CD4-positive, alpha-beta memory T cell (primary cell): ENCODE results near the gene KIAA0513. TPM values are rescaled to one million over a fixed set of nuclear protein-coding genes. Genes with fewer than 3 reads are reported as not detected.

Experiments used
- CTCF ChIA-PET: fragments of 350-600 bp; sonication (Branson Sonifier 250); formaldehyde crosslinking; loops from one replicate; lab custom pipeline; 2021; ENCODE audit warnings: inconsistent platforms; ENCODE audit not compliant: partially characterized antibody; lab: Charles Lee
- POLR2A ChIA-PET: fragments of 350-600 bp; sonication (Branson Sonifier 250); formaldehyde crosslinking; loops from one replicate; lab custom pipeline; 2021; ENCODE audit not compliant: partially characterized antibody; lab: Charles Lee
- DNase-seq, 5 donors: peaks; one replicate each; pipeline versions ENCODE4 v3.0.0 to v3.0.0-alpha.2; 2020 to 2022; ENCODE audit warnings: mixed read lengths in 1 of 5
- H3K27ac ChIP-seq: one replicate; pipeline ENCODE4 v1.7.0; 2013; ENCODE audit warnings: low read depth, low read length
- H3K27me3 ChIP-seq: 2 replicates; pipeline ENCODE4 v1.7.0; 2013; ENCODE audit warnings: mild to moderate bottlenecking, low read length, moderate library complexity; ENCODE audit not compliant: insufficient read depth
- H3K36me3 ChIP-seq: 2 replicates; pipeline ENCODE4 v1.7.0; 2013; ENCODE audit warnings: mild to moderate bottlenecking, low read length, moderate library complexity; ENCODE audit not compliant: insufficient read depth
- H3K4me1 ChIP-seq: 2 replicates; pipeline ENCODE4 v1.7.0; 2013; ENCODE audit warnings: mild to moderate bottlenecking, low read length, moderate library complexity; ENCODE audit not compliant: insufficient read depth
- H3K4me3 ChIP-seq, 2 donors: one replicate each; pipeline ENCODE4 v1.7.0; 2013; ENCODE audit warnings: low read length in 2 of 2, mild to moderate bottlenecking in 1 of 2
- H3K9me3 ChIP-seq, 2 donors: one replicate each; pipeline ENCODE4 v1.7.0; 2013; ENCODE audit warnings: low read length in 2 of 2, control low read depth in 1 of 2; ENCODE audit not compliant: control insufficient read depth in 1 of 2
- H3K27ac Mint-ChIP-seq, 7 donors: one replicate each; pipeline ENCODE4 v1.8.0; 2020 to 2021; ENCODE audit warnings: mixed read lengths in 7 of 7, mild to moderate bottlenecking in 6 of 7, inconsistent platforms in 3 of 7, moderate library complexity in 3 of 7
- H3K27me3 Mint-ChIP-seq, 2 donors: one replicate each; pipeline ENCODE4 v1.8.0; 2020 to 2021; ENCODE audit warnings: mixed read lengths in 2 of 2
- H3K36me3 Mint-ChIP-seq, 2 donors: one replicate each; pipeline ENCODE4 v1.8.0; 2020 to 2021; ENCODE audit warnings: mixed read lengths in 2 of 2, inconsistent platforms in 1 of 2, mild to moderate bottlenecking in 1 of 2
- H3K4me1 Mint-ChIP-seq, 4 donors: one replicate each; pipeline ENCODE4 v1.8.0; 2020 to 2021; ENCODE audit warnings: mixed read lengths in 4 of 4, mild to moderate bottlenecking in 1 of 4
- H3K4me3 Mint-ChIP-seq, 8 donors: one replicate each; pipeline ENCODE4 v1.8.0; 2020 to 2021; ENCODE audit warnings: mixed read lengths in 8 of 8, mild to moderate bottlenecking in 7 of 8, moderate library complexity in 6 of 8, inconsistent platforms in 3 of 8
- H3K9me3 Mint-ChIP-seq, 8 donors: one replicate each; pipeline ENCODE4 v1.8.0; 2020 to 2021; ENCODE audit warnings: mixed read lengths in 8 of 8, mild to moderate bottlenecking in 5 of 8, inconsistent platforms in 3 of 8, moderate library complexity in 1 of 8
- intact Hi-C: fragments of 100-400 bp; cut with micrococcal nuclease; formaldehyde crosslinking; loops from one replicate; pipeline ENCODE4 v1.15.1; 2023
- polyA plus RNA-seq, 2 donors: library from polyadenylated mRNA; unstranded; fragments of 300-500 nt; fragmentation: Illumina TruSeq; gene quantifications; one replicate each; pipeline ENCODE4 v1.2.3, GENCODE V29; 2021
- total RNA-seq, 2 experiments: library from RNA; stranded (reverse); gene quantifications; one replicate each; pipeline ENCODE4 v1.2.3, GENCODE V29; 2021

The KIAA0513 gene
- total and polyA plus RNA-seq, 4 experiments from 2014 or later, result 1.3 to 19.0 (median 14.8) TPM

- Histone ChIP-seq H3K4me1 (peaks cover 43% of the 10 kb centered on the region), H3K36me3 (no peaks in the 10 kb centered on the region), H3K27ac (no peak overlapping the region), H3K27me3 (no peaks in the 10 kb centered on the region), H3K9me3 (no peaks in the 10 kb centered on the region), H3K4me3 (no peak overlapping the region)
- no peaks in the 10 kb centered on the region for H3K27me3 Mint-ChIP-seq
- ChIA-PET CTCF (interaction anchor here (1.0 to 2.1 kb wide), 5 partner anchors 28 to 88 kb away, joined by 3 to 10 read pairs (median 3); partner anchors contain the start of gene KIAA0513), POLR2A (interaction anchor here (2.4 kb wide), 1 partner anchor 31 kb away, joined by 13 read pairs; the partner anchor contains the start of gene KIAA0513)
- peaks cover 0 to 1% of the 10 kb centered on the region in 2 donors for H3K36me3 Mint-ChIP-seq
- intact Hi-C loops, result no loop called here
- peak overlapping the region; percentile 48 to 98 (median 66) for H3K27ac Mint-ChIP-seq
- no peaks in the 10 kb centered on the region for H3K9me3 Mint-ChIP-seq
- H3K4me1 Mint-ChIP-seq, result peaks cover 35 to 50% (median 41%) of the 10 kb centered on the region in 4 donors
- DNase-seq, result no peak
- peak overlapping the region in 1 of 8 donors; percentile 4 for H3K4me3 Mint-ChIP-seq
Measured at GRCh38 chr16:85058909-85059308, 31.3 kb downstream of the KIAA0513 start.

GRCh38 chr16:85061566-85061965 lies 34.0 kb downstream of the KIAA0513 start:
- Histone ChIP-seq H3K4me3 (no peak overlapping the region), H3K36me3 (no peaks in the 10 kb centered on the region), H3K27me3 (no peaks in the 10 kb centered on the region), H3K27ac (no peak overlapping the region), H3K9me3 (no peaks in the 10 kb centered on the region), H3K4me1 (peaks cover 21% of the 10 kb centered on the region)
- intact Hi-C loops, result no loop called here
- Mint-ChIP-seq H3K4me1 (peaks cover 16 to 30% (median 25%) of the 10 kb centered on the region in 4 donors), H3K36me3 (peaks cover 3 to 6% of the 10 kb centered on the region in 2 donors), H3K27me3 (no peaks in the 10 kb centered on the region), H3K4me3 (no peak overlapping the region), H3K9me3 (no peaks in the 10 kb centered on the region), H3K27ac (peak overlapping the region in 2 of 7 donors; percentile 72 to 85)
- ChIA-PET POLR2A (no interaction called here), CTCF (interaction anchor here (1.1 to 1.5 kb wide), 3 partner anchors 25 to 309 kb away, joined by 3 to 5 read pairs (median 4); no protein-coding TSS in a partner anchor)
- no peak for DNase-seq

- Histone ChIP-seq H3K4me1 (peaks cover 14% of the 10 kb centered on the region), H3K36me3 (peaks cover 5% of the 10 kb centered on the region), H3K4me3 (no peak overlapping the region), H3K27me3 (no peaks in the 10 kb centered on the region), H3K27ac (no peak overlapping the region), H3K9me3 (no peaks in the 10 kb centered on the region)
- Mint-ChIP-seq H3K9me3 (no peaks in the 10 kb centered on the region), H3K27me3 (no peaks in the 10 kb centered on the region), H3K27ac (peak overlapping the region in 2 of 7 donors; percentile 10 to 72), H3K36me3 (peaks cover 3 to 8% of the 10 kb centered on the region in 2 donors), H3K4me1 (peaks cover 10 to 22% (median 17%) of the 10 kb centered on the region in 4 donors), H3K4me3 (no peak overlapping the region)
- intact Hi-C loops, result no loop called here
- DNase-seq, result no peak
- POLR2A ChIA-PET, result interaction anchor here (1.1 kb wide), 1 partner anchor 35 kb away, joined by 3 read pairs; the partner anchor contains the start of gene KIAA0513
- CTCF ChIA-PET, result interaction anchor here (1.2 to 1.5 kb wide), 2 partner anchors 28 to 309 kb away, joined by 3 to 5 read pairs; no protein-coding TSS in a partner anchor
Measured at GRCh38 chr16:85062323-85062722, 34.7 kb downstream of the KIAA0513 start.

- Mint-ChIP-seq H3K4me1 (peaks cover 6 to 17% (median 12%) of the 10 kb centered on the region in 4 donors), H3K27me3 (no peaks in the 10 kb centered on the region), H3K4me3 (peak overlapping the region in 1 of 8 donors; percentile 30), H3K27ac (peak overlapping the region in 2 of 7 donors; percentile 10 to 15), H3K9me3 (no peaks in the 10 kb centered on the region), H3K36me3 (peaks cover 5 to 8% of the 10 kb centered on the region in 2 donors)
- ChIA-PET CTCF (interaction anchor here (1.5 kb wide), 1 partner anchor 28 kb away, joined by 5 read pairs; no protein-coding TSS in a partner anchor), POLR2A (interaction anchor here (1.1 kb wide), 1 partner anchor 35 kb away, joined by 3 read pairs; the partner anchor contains the start of gene KIAA0513)
- H3K27me3 ChIP-seq, result no peaks in the 10 kb centered on the region
- peaks cover 8% of the 10 kb centered on the region for H3K36me3 ChIP-seq
- peaks cover 9% of the 10 kb centered on the region for H3K4me1 ChIP-seq
- H3K27ac ChIP-seq, result no peak overlapping the region
- no peaks in the 10 kb centered on the region for H3K9me3 ChIP-seq
- intact Hi-C loops, result no loop called here
- no peak for DNase-seq
- H3K4me3 ChIP-seq, result no peak overlapping the region
Measured at GRCh38 chr16:85062845-85063244, 35.2 kb downstream of the KIAA0513 start.

DNA sequence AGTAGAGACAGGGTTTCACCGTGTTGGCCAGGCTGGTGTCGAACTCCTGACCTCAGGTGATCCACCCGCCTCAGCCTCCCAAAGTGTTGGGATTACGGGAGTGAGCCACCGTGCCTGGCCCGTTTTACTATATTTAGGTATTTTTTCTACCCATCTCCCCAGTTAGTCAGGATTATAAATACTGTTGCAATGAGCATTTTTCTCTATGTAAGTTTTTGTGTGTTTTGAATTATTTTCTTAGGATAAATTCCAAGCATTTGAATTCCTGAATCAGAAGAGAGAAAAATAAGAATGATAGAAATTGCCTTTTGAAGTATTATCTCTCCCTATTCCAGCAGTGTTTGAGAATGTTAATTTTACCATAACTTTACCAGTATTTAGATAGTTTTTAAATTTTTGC lies 36.6 kb downstream of the KIAA0513 start:
- Mint-ChIP-seq H3K4me3 (no peak overlapping the region), H3K9me3 (no peaks in the 10 kb centered on the region), H3K4me1 (peaks cover 4 to 9% (median 7%) of the 10 kb centered on the region in 4 donors), H3K27ac (no peak overlapping the region), H3K36me3 (peaks cover 7 to 8% of the 10 kb centered on the region in 2 donors), H3K27me3 (no peaks in the 10 kb centered on the region)
- H3K27me3 ChIP-seq, result no peaks in the 10 kb centered on the region
- H3K4me1 ChIP-seq, result no peaks in the 10 kb centered on the region
- H3K36me3 ChIP-seq, result peaks cover 8% of the 10 kb centered on the region
- CTCF ChIA-PET, result no interaction called here
- POLR2A ChIA-PET, result interaction anchor here (1.0 kb wide), 1 partner anchor 37 kb away, joined by 3 read pairs; the partner anchor contains the start of gene KIAA0513
- no peak overlapping the region for H3K27ac ChIP-seq
- H3K4me3 ChIP-seq, result no peak overlapping the region
- H3K9me3 ChIP-seq, result no peaks in the 10 kb centered on the region
- DNase-seq, result no peak
- intact Hi-C loops, result no loop called here

DNA sequence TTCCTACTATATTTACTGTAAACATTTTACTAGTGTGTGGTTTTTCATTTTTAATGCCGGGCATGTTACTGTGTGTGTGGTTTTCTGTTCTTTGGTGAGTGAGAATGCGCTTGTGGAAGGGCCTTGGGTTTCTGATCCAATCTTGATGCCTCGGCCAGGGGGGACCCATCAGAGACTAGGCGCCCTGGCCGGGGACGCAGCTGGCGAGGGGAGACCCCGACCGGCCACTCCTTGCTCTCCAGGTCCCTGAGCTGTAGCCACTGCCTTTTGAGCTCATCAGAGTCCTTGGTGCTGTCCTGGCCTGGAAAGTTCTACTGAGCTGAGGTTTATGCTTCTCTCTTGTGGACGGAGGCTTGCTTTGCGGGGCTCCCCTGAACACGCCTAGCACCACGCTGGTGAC lies 37.5 kb downstream of the KIAA0513 start:
- H3K27me3 ChIP-seq, result no peaks in the 10 kb centered on the region
- H3K4me1 Mint-ChIP-seq, result peaks cover 4 to 9% (median 5%) of the 10 kb centered on the region in 4 donors
- H3K36me3 Mint-ChIP-seq, result peaks cover 8 to 9% of the 10 kb centered on the region in 2 donors
- no peak overlapping the region for H3K27ac Mint-ChIP-seq
- CTCF ChIA-PET, result interaction anchor here (0.9 kb wide), 1 partner anchor 21 kb away, joined by 5 read pairs; no protein-coding TSS in a partner anchor
- no peak overlapping the region for H3K4me3 ChIP-seq
- H3K9me3 Mint-ChIP-seq, result no peaks in the 10 kb centered on the region
- H3K36me3 ChIP-seq, result peaks cover 8% of the 10 kb centered on the region
- intact Hi-C loops, result no loop called here
- H3K27ac ChIP-seq, result no peak overlapping the region
- DNase-seq, result no peak
- no peaks in the 10 kb centered on the region for H3K27me3 Mint-ChIP-seq
- H3K4me1 ChIP-seq, result no peaks in the 10 kb centered on the region
- H3K4me3 Mint-ChIP-seq, result no peak overlapping the region
- H3K9me3 ChIP-seq, result no peaks in the 10 kb centered on the region
- POLR2A ChIA-PET, result interaction anchor here (1.0 kb wide), 1 partner anchor 38 kb away, joined by 3 read pairs; the partner anchor contains the start of gene KIAA0513

- POLR2A ChIA-PET, result interaction anchor here (0.7 kb wide), 1 partner anchor 9 kb away, joined by 3 read pairs; no protein-coding TSS in a partner anchor
- Histone ChIP-seq H3K27ac (no peak overlapping the region), H3K9me3 (no peaks in the 10 kb centered on the region), H3K4me1 (no peaks in the 10 kb centered on the region), H3K4me3 (no peak overlapping the region), H3K27me3 (no peaks in the 10 kb centered on the region), H3K36me3 (peaks cover 8% of the 10 kb centered on the region)
- Mint-ChIP-seq H3K27ac (peak overlapping the region in 2 of 7 donors; percentile 66 to 93), H3K4me1 (peaks cover under 1 to 9% (median 3%) of the 10 kb centered on the region in 4 donors), H3K9me3 (no peaks in the 10 kb centered on the region), H3K27me3 (no peaks in the 10 kb centered on the region), H3K4me3 (no peak overlapping the region), H3K36me3 (peaks cover 13 to 15% of the 10 kb centered on the region in 2 donors)
- CTCF ChIA-PET, result no interaction called here
- no peak for DNase-seq
- intact Hi-C loops, result no loop called here
Measured at GRCh38 chr16:85066346-85066885, 38.8 kb downstream of the KIAA0513 start.
